Measurements from ENCODE around the gene NALCN.
A peak's percentile ranks its signal among the peaks of the same experiment; 100 is the strongest.

Gene NALCN

GRCh38 chr13:101416181-101417042, at the start of gene NALCN:
Gene NALCN, minus strand, starts transcription at chr13:101416508. Its CDS starts 17,382 bp downstream, at chr13:101399126.
- Histone ChIP-seq H3K27ac (ENCODE audit: low read length) (no peak within 1 kb of the TSS), H3K36me3 (ENCODE audit: control insufficient read depth in 1 of 2, insufficient read depth in 2 of 2, low read length in 2 of 2) (no peaks in the 10 kb centered on the region), H3K27me3 (ENCODE audit: low read depth, low read length) (peaks cover 4% of the 10 kb centered on the region)

GRCh38 chr13:101465877-101466276, 49.6 kb upstream of the NALCN start:
- no peaks in the 10 kb centered on the region for H3K9me3 ChIP-seq (ENCODE audit: control insufficient read depth in 1 of 2, low read length in 2 of 2)
- H3K27ac ChIP-seq (ENCODE audit: low read length), result no peak overlapping the region
- H3K4me3 ChIP-seq (ENCODE audit: low read depth in 1 of 2, low read length in 2 of 2), result no peak overlapping the region
- no peaks in the 10 kb centered on the region for H3K4me1 ChIP-seq (ENCODE audit: control insufficient read depth in 1 of 2, insufficient read depth in 2 of 2, low read length in 2 of 2)
- no peaks in the 10 kb centered on the region for H3K27me3 ChIP-seq (ENCODE audit: low read depth, low read length)
- no peaks in the 10 kb centered on the region for H3K36me3 ChIP-seq (ENCODE audit: control insufficient read depth in 1 of 2, insufficient read depth in 2 of 2, low read length in 2 of 2)

More at GRCh38 chr13:101416181-101417042, at the start of gene NALCN:
- peaks cover 0 to 9% of the 10 kb centered on the region in 2 donors for H3K4me1 ChIP-seq (ENCODE audit: control insufficient read depth in 1 of 2, insufficient read depth in 2 of 2, low read length in 2 of 2)
- peak within 1 kb of the TSS; percentile 50 to 63 for H3K4me3 ChIP-seq (ENCODE audit: low read depth in 1 of 2, low read length in 2 of 2)
- no peaks in the 10 kb centered on the region for H3K9me3 ChIP-seq (ENCODE audit: control insufficient read depth in 1 of 2, low read length in 2 of 2)

GRCh38 chr13:101457176-101457575, 40.9 kb upstream of the NALCN start:
- H3K9me3 ChIP-seq (ENCODE audit: control insufficient read depth in 1 of 2, low read length in 2 of 2), result no peaks in the 10 kb centered on the region
- no peaks in the 10 kb centered on the region for H3K36me3 ChIP-seq (ENCODE audit: control insufficient read depth in 1 of 2, insufficient read depth in 2 of 2, low read length in 2 of 2)
- H3K4me1 ChIP-seq (ENCODE audit: control insufficient read depth in 1 of 2, insufficient read depth in 2 of 2, low read length in 2 of 2), result peaks cover 0 to 10% of the 10 kb centered on the region in 2 donors
- H3K4me3 ChIP-seq (ENCODE audit: low read depth in 1 of 2, low read length in 2 of 2), result no peak overlapping the region
- no peak overlapping the region for H3K27ac ChIP-seq (ENCODE audit: low read length)
- no peaks in the 10 kb centered on the region for H3K27me3 ChIP-seq (ENCODE audit: low read depth, low read length)

- Histone ChIP-seq H3K27ac (ENCODE audit: low read length) (no peak overlapping the region), H3K4me3 (ENCODE audit: low read depth in 1 of 2, low read length in 2 of 2) (no peak overlapping the region), H3K27me3 (ENCODE audit: low read depth, low read length) (no peaks in the 10 kb centered on the region), H3K4me1 (ENCODE audit: control insufficient read depth in 1 of 2, insufficient read depth in 2 of 2, low read length in 2 of 2) (peaks cover 0 to 10% of the 10 kb centered on the region in 2 donors), H3K36me3 (ENCODE audit: control insufficient read depth in 1 of 2, insufficient read depth in 2 of 2, low read length in 2 of 2) (no peaks in the 10 kb centered on the region), H3K9me3 (ENCODE audit: control insufficient read depth in 1 of 2, low read length in 2 of 2) (no peaks in the 10 kb centered on the region)
Measured at GRCh38 chr13:101455863-101456262, 39.6 kb upstream of the NALCN start.

GRCh38 chr13:101454767-101455166, 38.5 kb upstream of the NALCN start:
- Histone ChIP-seq H3K9me3 (ENCODE audit: control insufficient read depth in 1 of 2, low read length in 2 of 2) (no peaks in the 10 kb centered on the region), H3K4me3 (ENCODE audit: low read depth in 1 of 2, low read length in 2 of 2) (no peak overlapping the region), H3K27me3 (ENCODE audit: low read depth, low read length) (no peaks in the 10 kb centered on the region), H3K27ac (ENCODE audit: low read length) (no peak overlapping the region), H3K36me3 (ENCODE audit: control insufficient read depth in 1 of 2, insufficient read depth in 2 of 2, low read length in 2 of 2) (no peaks in the 10 kb centered on the region), H3K4me1 (ENCODE audit: control insufficient read depth in 1 of 2, insufficient read depth in 2 of 2, low read length in 2 of 2) (peaks cover 0 to 10% of the 10 kb centered on the region in 2 donors)

- Histone ChIP-seq H3K4me1 (ENCODE audit: control insufficient read depth in 1 of 2, insufficient read depth in 2 of 2, low read length in 2 of 2) (peaks cover 0 to 10% of the 10 kb centered on the region in 2 donors), H3K4me3 (ENCODE audit: low read depth in 1 of 2, low read length in 2 of 2) (peak overlapping the region; percentile 60 to 61), H3K9me3 (ENCODE audit: control insufficient read depth in 1 of 2, low read length in 2 of 2) (no peaks in the 10 kb centered on the region), H3K27ac (ENCODE audit: low read length) (no peak overlapping the region), H3K27me3 (ENCODE audit: low read depth, low read length) (no peaks in the 10 kb centered on the region), H3K36me3 (ENCODE audit: control insufficient read depth in 1 of 2, insufficient read depth in 2 of 2, low read length in 2 of 2) (no peaks in the 10 kb centered on the region)
Measured at GRCh38 chr13:101453784-101454201, 37.5 kb upstream of the NALCN start.

GRCh38 chr13:101452519-101453485, 36.5 kb upstream of the NALCN start, which contains the start of gene ITGBL1:
Gene ITGBL1, plus strand, starts transcription at chr13:101452675. Its CDS starts 159 bp downstream, at chr13:101452834.
- H3K27ac ChIP-seq (ENCODE audit: low read length), result no peak within 1 kb of the TSS
- H3K4me3 ChIP-seq (ENCODE audit: low read depth in 1 of 2, low read length in 2 of 2), result peak within 1 kb of the TSS; percentile 60 to 61
- peaks cover 0 to 10% of the 10 kb centered on the region in 2 donors for H3K4me1 ChIP-seq (ENCODE audit: control insufficient read depth in 1 of 2, insufficient read depth in 2 of 2, low read length in 2 of 2)
- H3K27me3 ChIP-seq (ENCODE audit: low read depth, low read length), result no peaks in the 10 kb centered on the region
- H3K9me3 ChIP-seq (ENCODE audit: control insufficient read depth in 1 of 2, low read length in 2 of 2), result no peaks in the 10 kb centered on the region
- no peaks in the 10 kb centered on the region for H3K36me3 ChIP-seq (ENCODE audit: control insufficient read depth in 1 of 2, insufficient read depth in 2 of 2, low read length in 2 of 2)

- H3K9me3 ChIP-seq (ENCODE audit: control insufficient read depth in 1 of 2, low read length in 2 of 2), result no peaks in the 10 kb centered on the region
- no peak overlapping the region for H3K4me3 ChIP-seq (ENCODE audit: low read depth in 1 of 2, low read length in 2 of 2)
Measured at GRCh38 chr13:101451641-101452040, 35.3 kb upstream of the NALCN start.

GRCh38 chr13:101450749-101451130, 34.4 kb upstream of the NALCN start:
- Histone ChIP-seq H3K27me3 (ENCODE audit: low read depth, low read length) (no peaks in the 10 kb centered on the region), H3K9me3 (ENCODE audit: control insufficient read depth in 1 of 2, low read length in 2 of 2) (no peaks in the 10 kb centered on the region), H3K4me3 (ENCODE audit: low read depth in 1 of 2, low read length in 2 of 2) (no peak overlapping the region), H3K36me3 (ENCODE audit: control insufficient read depth in 1 of 2, insufficient read depth in 2 of 2, low read length in 2 of 2) (no peaks in the 10 kb centered on the region), H3K4me1 (ENCODE audit: control insufficient read depth in 1 of 2, insufficient read depth in 2 of 2, low read length in 2 of 2) (peaks cover 0 to 10% of the 10 kb centered on the region in 2 donors), H3K27ac (ENCODE audit: low read length) (no peak overlapping the region)

More at GRCh38 chr13:101451641-101452040, 35.3 kb upstream of the NALCN start:
- H3K36me3 ChIP-seq (ENCODE audit: control insufficient read depth in 1 of 2, insufficient read depth in 2 of 2, low read length in 2 of 2), result no peaks in the 10 kb centered on the region
- no peaks in the 10 kb centered on the region for H3K27me3 ChIP-seq (ENCODE audit: low read depth, low read length)
- no peak overlapping the region for H3K27ac ChIP-seq (ENCODE audit: low read length)
- peaks cover 0 to 10% of the 10 kb centered on the region in 2 donors for H3K4me1 ChIP-seq (ENCODE audit: control insufficient read depth in 1 of 2, insufficient read depth in 2 of 2, low read length in 2 of 2)

GRCh38 chr13:101449790-101450748, 33.8 kb upstream of the NALCN start:
- no peak overlapping the region for H3K27ac ChIP-seq (ENCODE audit: low read length)
- no peaks in the 10 kb centered on the region for H3K9me3 ChIP-seq (ENCODE audit: control insufficient read depth in 1 of 2, low read length in 2 of 2)
- H3K4me3 ChIP-seq (ENCODE audit: low read depth in 1 of 2, low read length in 2 of 2), result no peak overlapping the region
- H3K36me3 ChIP-seq (ENCODE audit: control insufficient read depth in 1 of 2, insufficient read depth in 2 of 2, low read length in 2 of 2), result no peaks in the 10 kb centered on the region
- no peaks in the 10 kb centered on the region for H3K27me3 ChIP-seq (ENCODE audit: low read depth, low read length)
- peaks cover 0 to 10% of the 10 kb centered on the region in 2 donors for H3K4me1 ChIP-seq (ENCODE audit: control insufficient read depth in 1 of 2, insufficient read depth in 2 of 2, low read length in 2 of 2)

All from muscle layer of duodenum (tissue), 2 donors.